Rectal smooth muscle tissue (tissue), 1 donor: ENCODE data around the gene DHCR7.

Experiments used
- H3K27ac ChIP-seq: one replicate; pipeline ENCODE4 v1.7.0; 2013; ENCODE audit warnings: low read depth, low read length, inconsistent platforms
- H3K27me3 ChIP-seq: one replicate; pipeline ENCODE4 v1.7.0; 2013; ENCODE audit warnings: low read length; ENCODE audit not compliant: control insufficient read depth, insufficient read depth
- H3K36me3 ChIP-seq: one replicate; pipeline ENCODE4 v1.7.0; 2013; ENCODE audit warnings: low read length; ENCODE audit not compliant: control insufficient read depth, insufficient read depth
- H3K4me1 ChIP-seq: one replicate; pipeline ENCODE4 v1.7.0; 2013; ENCODE audit warnings: low read length; ENCODE audit not compliant: control insufficient read depth, insufficient read depth
- H3K4me3 ChIP-seq: one replicate; pipeline ENCODE4 v1.7.0; 2013; ENCODE audit warnings: low read length
- H3K9ac ChIP-seq: one replicate; pipeline ENCODE4 v1.7.0; 2013; ENCODE audit warnings: low read length

Gene DHCR7

DNA sequence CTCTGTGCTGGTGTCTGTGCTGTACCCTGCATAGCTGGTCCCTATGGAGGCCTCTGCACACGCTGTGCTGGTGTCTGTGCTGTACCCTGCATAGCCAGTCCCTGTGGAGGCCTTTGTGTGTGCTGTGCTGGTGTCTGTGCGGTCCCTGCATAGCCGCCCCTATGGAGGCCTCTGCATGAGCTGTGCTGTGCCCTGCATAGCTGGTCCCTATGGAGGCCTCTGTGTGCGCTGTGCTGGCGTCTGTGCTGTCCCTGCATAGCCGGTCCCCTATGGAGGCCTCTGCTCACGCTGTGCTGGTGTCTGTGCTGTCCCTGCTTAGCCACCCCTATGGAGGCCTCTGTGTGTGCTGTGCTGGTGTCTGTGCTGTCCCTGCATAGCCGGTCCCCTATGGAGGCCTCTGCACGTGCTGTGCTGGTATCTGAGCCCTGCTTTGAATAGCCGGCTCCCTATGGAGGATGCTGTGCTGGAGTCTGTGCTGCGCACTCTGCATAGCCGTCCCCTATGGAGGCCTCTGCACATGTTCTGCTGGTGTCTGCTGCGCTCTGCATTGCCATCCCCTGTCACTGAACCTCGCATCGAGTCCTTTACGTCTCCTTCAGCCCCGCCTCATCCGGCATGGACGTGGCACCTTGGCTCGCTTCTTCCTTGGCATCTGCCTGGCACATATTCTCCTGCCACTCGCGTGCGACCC lies 11.0 kb upstream of the DHCR7 start:
- Histone ChIP-seq H3K4me1 (no peaks in the 10 kb centered on the region), H3K27me3 (no peaks in the 10 kb centered on the region), H3K36me3 (peaks cover 33% of the 10 kb centered on the region), H3K4me3 (no peak overlapping the region), H3K9ac (no peak overlapping the region), H3K27ac (no peak overlapping the region)

DNA sequence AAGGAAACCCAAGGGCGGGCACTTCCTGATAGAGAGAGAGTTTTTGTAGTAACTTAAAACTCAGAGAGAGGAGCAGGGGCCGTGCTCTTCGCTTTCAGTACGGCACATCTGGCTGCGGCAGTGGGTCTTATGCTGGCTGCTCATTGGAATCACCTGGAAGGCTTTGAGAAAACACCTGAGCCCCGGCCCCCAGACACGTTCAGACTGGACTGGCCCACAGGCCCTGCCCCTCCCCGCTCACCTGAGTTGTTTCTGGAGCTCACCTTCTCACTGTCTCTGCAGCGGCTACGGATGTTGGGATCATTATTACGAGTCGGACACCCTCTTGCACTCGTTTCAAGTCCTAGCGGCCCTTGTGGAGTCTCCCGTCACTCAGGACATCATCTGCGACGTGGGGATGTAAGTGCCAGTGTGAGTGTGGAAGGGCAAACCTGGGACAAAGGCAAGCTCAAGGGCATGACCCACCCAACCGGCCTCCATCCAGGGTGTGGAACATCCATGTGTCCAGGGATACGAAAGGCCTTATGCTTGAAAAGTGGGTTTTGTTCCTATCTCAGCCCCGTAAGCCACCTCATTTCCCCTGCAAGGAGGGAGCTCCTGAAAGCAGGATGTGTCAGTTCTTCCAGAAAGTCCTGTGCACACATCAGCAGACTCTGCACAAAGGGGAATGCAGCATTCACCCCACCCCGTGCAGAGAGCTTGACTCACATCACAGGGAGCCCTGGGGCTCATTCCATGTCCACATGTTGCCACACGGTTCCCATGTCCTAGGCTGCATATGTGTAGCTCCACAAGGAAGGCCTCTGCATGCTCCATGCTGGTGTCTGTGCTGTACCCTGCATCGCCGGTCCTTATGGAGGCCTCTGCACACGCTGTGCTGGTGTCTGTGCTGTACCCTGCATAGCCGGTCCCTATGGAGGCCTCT lies 10.2 kb upstream of the DHCR7 start:
- peaks cover 28% of the 10 kb centered on the region for H3K36me3 ChIP-seq
- H3K27ac ChIP-seq, result no peak overlapping the region
- no peak overlapping the region for H3K9ac ChIP-seq
- H3K4me3 ChIP-seq, result no peak overlapping the region
- peaks cover 3% of the 10 kb centered on the region for H3K4me1 ChIP-seq
- no peaks in the 10 kb centered on the region for H3K27me3 ChIP-seq

DNA sequence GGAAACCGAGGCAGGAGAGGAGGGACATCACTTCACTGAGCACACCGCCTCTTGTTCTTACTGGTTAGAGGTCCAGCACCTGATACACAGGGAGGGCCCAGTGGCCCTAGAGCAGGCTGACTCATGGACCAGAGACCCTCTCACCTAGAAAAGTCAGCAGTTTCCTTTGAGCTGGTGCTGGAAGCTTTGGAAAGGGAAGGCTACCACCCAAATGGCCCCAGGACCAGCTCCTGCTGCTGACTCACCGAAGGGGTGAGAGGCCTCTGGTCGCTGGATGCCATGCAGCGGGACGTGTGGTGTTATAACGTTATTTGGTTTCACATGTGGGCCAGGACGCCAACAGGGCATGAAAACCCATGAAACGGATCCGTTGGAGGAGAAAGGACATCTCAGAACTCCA lies 8.6 kb upstream of the DHCR7 start:
- H3K9ac ChIP-seq, result no peak overlapping the region
- H3K36me3 ChIP-seq, result peaks cover 28% of the 10 kb centered on the region
- H3K27me3 ChIP-seq, result no peaks in the 10 kb centered on the region
- no peak overlapping the region for H3K4me3 ChIP-seq
- no peak overlapping the region for H3K27ac ChIP-seq
- H3K4me1 ChIP-seq, result peaks cover 3% of the 10 kb centered on the region

DNA sequence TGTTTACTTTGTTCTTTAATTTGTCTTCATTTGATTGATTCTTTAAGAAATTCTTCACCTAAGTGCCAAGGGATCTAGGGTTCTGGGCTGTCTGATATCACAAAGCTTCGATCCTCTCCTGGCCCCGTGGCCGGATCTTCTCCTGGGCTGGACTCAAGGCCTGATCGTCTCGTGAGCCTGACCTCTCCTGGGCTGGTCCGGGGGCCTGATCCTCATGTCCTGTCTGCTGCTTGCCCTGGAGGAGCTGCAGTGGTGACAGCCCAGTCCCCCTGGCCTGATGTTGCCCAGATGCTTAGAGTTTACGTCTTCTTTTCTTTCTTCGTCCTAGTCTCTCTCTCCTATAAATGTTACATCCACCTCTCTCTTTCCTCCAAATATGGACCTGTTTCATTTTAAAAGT lies 8.1 kb upstream of the DHCR7 start:
- Histone ChIP-seq H3K36me3 (peaks cover 28% of the 10 kb centered on the region), H3K4me1 (peaks cover 3% of the 10 kb centered on the region), H3K27me3 (no peaks in the 10 kb centered on the region)

DNA sequence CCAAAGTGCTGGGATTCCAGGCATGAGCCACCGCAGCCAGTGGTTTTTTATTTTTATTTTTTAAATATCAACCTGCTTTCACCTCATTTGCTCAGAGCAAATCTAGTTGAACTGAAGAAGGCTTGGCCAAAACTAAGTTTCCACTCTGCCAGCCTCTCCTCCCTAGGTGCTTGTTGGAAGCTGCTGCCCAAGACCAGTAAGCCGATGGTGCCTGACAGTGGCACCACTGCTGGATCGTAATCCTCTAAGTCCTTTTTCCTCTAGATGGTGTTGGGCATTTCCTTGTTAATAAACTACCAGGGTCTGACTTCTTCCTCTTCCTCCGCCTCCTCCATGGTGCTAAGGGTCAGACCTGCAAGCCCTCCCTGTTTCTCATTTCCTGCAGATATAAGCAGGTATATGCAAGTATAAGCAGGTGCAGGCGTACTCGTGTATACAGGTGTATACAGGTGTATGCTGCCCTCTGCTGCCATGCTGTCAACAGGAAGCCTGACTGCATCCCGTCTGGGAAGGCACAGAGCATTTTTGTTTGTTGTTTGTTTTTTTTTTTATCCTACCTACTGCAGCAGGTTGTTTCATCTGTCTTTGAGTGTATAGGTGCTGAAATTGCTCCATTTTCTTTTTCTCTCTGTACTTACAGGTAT lies 6.4 kb upstream of the DHCR7 start:
- no peak overlapping the region for H3K27ac ChIP-seq
- H3K9ac ChIP-seq, result no peak overlapping the region
- H3K4me1 ChIP-seq, result peaks cover 3% of the 10 kb centered on the region
- H3K36me3 ChIP-seq, result peaks cover 28% of the 10 kb centered on the region
- no peak overlapping the region for H3K4me3 ChIP-seq
- H3K27me3 ChIP-seq, result no peaks in the 10 kb centered on the region

More for the DNA sequence above, 8.1 kb upstream of the DHCR7 start:
- no peak overlapping the region for H3K4me3 ChIP-seq
- H3K9ac ChIP-seq, result no peak overlapping the region
- H3K27ac ChIP-seq, result no peak overlapping the region

DNA sequence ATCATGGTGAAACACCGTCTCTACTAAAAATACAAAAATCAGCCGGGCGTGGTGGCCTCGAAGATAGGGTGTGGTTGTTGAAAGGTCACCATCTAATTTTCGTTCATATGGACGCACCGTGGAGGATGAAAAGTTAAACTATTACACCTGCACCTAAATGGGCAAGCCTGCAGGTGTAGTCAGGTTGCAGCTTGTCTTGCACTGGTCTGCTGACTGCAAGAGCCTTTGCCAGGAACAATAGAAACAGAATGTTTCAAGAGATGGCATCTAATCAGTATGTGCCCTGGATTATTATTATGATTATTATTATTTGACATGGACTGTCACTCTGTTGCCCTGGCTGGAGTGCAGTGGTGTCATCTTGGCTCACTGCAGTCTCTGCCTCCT lies 5.7 kb upstream of the DHCR7 start:
- peaks cover 3% of the 10 kb centered on the region for H3K4me1 ChIP-seq
- no peaks in the 10 kb centered on the region for H3K27me3 ChIP-seq
- H3K36me3 ChIP-seq, result peaks cover 21% of the 10 kb centered on the region
- H3K4me3 ChIP-seq, result peak overlapping the region; percentile 88
- H3K9ac ChIP-seq, result no peak overlapping the region
- no peak overlapping the region for H3K27ac ChIP-seq

DNA sequence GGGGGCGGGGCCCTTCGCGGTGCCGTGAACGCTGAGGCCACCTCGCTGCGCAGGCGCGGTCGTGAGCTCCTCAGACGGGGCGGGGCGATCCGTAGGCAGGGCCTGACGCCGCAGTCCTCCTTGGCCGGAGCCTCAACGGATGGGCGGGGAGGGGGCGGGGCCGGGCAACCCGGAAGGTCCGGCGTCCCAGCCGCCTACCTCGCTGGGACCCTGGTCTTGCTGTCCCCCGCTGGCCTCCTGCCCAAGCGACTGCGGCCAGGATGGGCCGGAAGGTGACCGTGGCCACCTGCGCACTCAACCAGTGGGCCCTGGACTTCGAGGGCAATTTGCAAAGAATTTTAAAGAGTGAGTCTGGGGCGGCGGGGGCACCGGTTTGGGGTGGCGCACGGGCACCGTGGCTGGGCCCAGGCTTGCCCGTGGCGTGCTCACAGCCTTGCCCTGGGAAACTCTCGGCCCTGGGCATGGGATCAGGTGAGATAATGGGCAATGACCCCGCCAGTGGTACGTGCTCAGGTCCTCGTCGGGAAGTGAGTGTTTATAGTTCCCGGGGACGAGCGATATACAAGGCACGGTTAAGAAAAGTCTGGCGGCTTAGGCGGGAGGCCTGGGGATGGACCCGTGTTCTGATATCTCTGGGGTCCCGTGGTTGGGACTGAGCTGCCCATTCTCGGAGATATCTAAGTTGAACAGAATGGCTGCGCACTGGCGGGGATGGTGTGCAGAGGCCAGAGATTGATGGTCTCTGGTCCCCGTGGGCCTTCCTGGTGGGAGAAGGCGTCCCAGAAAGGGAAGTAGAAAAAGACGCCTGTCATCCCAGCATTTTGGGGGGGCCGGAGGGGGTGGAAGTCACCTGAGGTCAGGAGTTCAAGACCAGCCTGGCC lies 5.1 kb upstream of the DHCR7 start, which contains the start of gene NADSYN1:
NADSYN1 (plus strand) TSS at position 167 of the 881 bp plus-strand sequence; CDS start at position 261, 94 bp downstream.
- Histone ChIP-seq H3K4me3 (peak within 1 kb of the TSS; percentile 91), H3K27me3 (no peaks in the 10 kb centered on the region), H3K4me1 (peaks cover 3% of the 10 kb centered on the region), H3K27ac (peak within 1 kb of the TSS; percentile 63), H3K9ac (peak within 1 kb of the TSS; percentile 74), H3K36me3 (peaks cover 14% of the 10 kb centered on the region)

DNA sequence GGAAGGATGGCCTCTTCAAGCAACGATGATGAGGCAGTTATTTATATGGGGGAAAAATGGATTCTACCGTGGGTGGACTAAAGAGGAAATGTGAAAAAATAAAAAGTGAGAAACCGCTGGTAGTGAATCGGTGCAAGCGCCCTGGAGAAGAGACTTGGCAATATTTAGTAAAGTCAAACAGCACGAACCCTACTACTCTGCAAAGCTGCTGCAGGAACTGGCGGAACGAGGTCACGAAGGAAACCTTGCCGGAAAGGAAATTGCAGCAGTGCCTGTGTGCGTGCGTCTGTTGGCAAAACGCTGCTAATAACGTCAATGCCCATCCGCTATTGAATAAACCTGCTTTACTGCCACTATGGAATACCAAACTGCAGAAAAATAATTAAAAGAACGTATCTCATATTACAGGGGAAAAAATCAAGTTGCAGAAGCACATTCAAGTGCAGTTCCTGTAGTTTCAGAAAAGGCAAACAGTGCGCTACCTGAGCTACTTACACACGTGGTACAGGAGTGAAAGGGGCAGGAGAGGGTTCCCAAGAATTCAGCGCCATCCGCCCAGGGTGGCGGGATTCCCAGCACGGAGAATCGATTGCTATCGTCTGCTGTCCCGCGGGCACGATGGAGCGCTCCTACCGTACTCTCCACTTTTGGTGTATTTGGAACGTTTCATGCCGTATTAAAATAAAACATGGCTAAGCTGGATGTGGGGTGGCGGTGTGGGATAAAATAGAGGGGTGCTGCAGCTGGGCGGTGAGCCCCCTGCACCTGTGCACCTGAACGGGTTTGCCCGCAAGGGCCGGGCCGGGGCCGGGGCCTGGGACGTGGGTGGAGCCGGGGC lies 4.2 kb upstream of the DHCR7 start:
- Histone ChIP-seq H3K27me3 (no peaks in the 10 kb centered on the region), H3K27ac (peak overlapping the region; percentile 51), H3K9ac (peak overlapping the region; percentile 64), H3K36me3 (peaks cover 9% of the 10 kb centered on the region), H3K4me3 (peak overlapping the region; percentile 91), H3K4me1 (peaks cover 3% of the 10 kb centered on the region)

DNA sequence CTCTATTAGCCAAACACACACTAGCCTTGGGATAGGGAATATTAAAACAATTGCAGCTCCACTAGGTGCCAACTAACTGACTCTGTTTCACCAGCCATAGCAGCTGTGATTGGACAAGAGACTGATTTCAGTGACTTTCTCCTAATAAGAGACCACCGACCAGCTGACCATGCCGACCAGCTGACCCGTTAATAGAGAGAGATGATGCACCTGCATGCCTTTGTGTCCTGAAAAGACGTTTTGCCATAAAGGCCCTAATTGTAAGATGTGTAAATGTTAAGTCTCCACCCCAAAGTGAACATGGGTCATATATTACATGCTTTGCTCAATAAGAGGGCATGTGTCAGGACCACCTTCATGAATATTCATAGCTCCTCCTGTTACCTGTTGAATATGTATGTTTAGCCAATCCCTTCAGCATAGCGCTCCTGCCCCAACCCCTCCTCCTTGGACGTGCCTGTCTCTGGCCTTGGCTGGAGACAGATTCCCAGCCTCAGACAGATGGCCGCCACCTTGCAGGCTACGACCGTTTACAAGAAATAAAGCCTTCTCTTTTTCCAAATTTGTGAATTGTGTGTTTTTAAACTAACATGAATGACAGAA lies 3.5 kb upstream of the DHCR7 start:
- Histone ChIP-seq H3K27me3 (no peaks in the 10 kb centered on the region), H3K9ac (no peak overlapping the region), H3K36me3 (peaks cover 5% of the 10 kb centered on the region), H3K27ac (no peak overlapping the region), H3K4me1 (peaks cover 3% of the 10 kb centered on the region), H3K4me3 (peak overlapping the region; percentile 91)

DNA sequence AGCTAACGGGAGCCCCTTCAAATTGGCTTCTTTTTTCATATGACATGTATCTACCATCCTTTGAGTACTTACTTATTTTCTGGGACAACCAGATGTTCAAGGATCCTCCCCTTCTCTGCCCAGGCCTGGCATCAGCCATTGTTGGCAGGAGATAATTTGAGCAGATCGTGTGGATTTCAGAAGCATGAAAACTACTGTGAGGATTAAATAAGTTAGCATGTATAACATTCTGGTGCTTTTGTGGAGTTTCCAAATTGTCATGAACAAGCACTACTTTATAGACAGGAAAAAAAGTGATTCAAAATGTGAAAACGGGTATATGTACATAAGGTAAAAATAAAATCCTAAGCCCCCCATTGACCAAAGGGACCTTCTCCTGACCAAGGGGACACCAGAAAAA lies 2.7 kb upstream of the DHCR7 start:
- H3K27me3 ChIP-seq, result no peaks in the 10 kb centered on the region
- no peak overlapping the region for H3K4me3 ChIP-seq
- H3K36me3 ChIP-seq, result peaks cover 3% of the 10 kb centered on the region
- no peak overlapping the region for H3K9ac ChIP-seq
- no peak overlapping the region for H3K27ac ChIP-seq
- peaks cover 3% of the 10 kb centered on the region for H3K4me1 ChIP-seq

DNA sequence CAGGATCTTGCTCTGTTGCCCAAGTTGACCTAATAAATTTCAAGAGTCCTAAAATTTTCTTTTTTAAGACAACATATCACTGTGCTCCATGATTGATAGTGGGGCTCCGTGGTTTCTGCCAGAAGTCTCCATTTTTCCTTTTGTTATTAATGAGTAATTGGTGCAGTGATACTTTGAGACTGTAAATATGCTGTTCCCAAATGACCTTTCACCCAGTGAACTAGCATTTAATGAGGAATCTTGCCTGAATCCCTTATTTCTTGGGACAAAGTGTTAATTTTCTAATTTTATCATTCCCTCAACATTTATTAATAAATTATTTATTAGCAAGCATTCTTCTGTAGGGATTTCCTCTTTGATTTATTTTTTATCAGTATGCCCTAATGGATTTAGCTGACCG lies 2.3 kb upstream of the DHCR7 start:
- no peak overlapping the region for H3K27ac ChIP-seq
- no peak overlapping the region for H3K9ac ChIP-seq

More for the DNA sequence above, 2.3 kb upstream of the DHCR7 start:
- H3K27me3 ChIP-seq, result no peaks in the 10 kb centered on the region
- peaks cover 3% of the 10 kb centered on the region for H3K36me3 ChIP-seq
- peaks cover 3% of the 10 kb centered on the region for H3K4me1 ChIP-seq
- H3K4me3 ChIP-seq, result no peak overlapping the region
